Trophoblast cell (in vitro differentiated cells and primary cell): ENCODE measurements around the gene FOXC2.

Experiments
- DNase-seq, 2 donors: peaks; one replicate each; pipeline ENCODE4 v3.0.0-alpha.2; 2016
- H2AFZ ChIP-seq: 2 replicates; pipeline ENCODE4 v1.6.1; 2013; ENCODE audit warnings: low read length, moderate library complexity, mild to moderate bottlenecking; ENCODE audit not compliant: insufficient read depth, poor library complexity
- H2AK5ac ChIP-seq: 2 replicates; pipeline ENCODE4 v1.6.1; 2013; ENCODE audit warnings: mild to moderate bottlenecking, low read length
- H2BK120ac ChIP-seq: 2 replicates; pipeline ENCODE4 v1.6.1; 2013; ENCODE audit warnings: low read length, mild to moderate bottlenecking, moderate library complexity; ENCODE audit not compliant: insufficient read depth, poor library complexity
- H2BK12ac ChIP-seq: 2 replicates; pipeline ENCODE4 v1.6.1; 2013; ENCODE audit warnings: mild to moderate bottlenecking, low read length, moderate library complexity
- H2BK5ac ChIP-seq: 2 replicates; pipeline ENCODE4 v1.6.1; 2013; ENCODE audit warnings: low read length, low read depth, moderate library complexity, mild to moderate bottlenecking; ENCODE audit not compliant: poor library complexity
- H3K14ac ChIP-seq: 2 replicates; pipeline ENCODE4 v1.6.1; 2013; ENCODE audit warnings: mild to moderate bottlenecking, low read length
- H3K18ac ChIP-seq: 2 replicates; pipeline ENCODE4 v1.6.1; 2013; ENCODE audit warnings: mild to moderate bottlenecking, low read length
- H3K23ac ChIP-seq: 2 replicates; pipeline ENCODE4 v1.6.1; 2013; ENCODE audit warnings: low read length
- H3K27ac ChIP-seq: 2 replicates; pipeline ENCODE4 v1.5.1; 2013; ENCODE audit warnings: low read depth, mild to moderate bottlenecking, inconsistent platforms, low read length, moderate library complexity
- H3K27me3 ChIP-seq: 2 replicates; pipeline ENCODE4 v1.6.1; 2013; ENCODE audit warnings: inconsistent platforms, mild to moderate bottlenecking, low read length, moderate library complexity; ENCODE audit not compliant: insufficient read depth
- H3K36me3 ChIP-seq, 2 experiments: 1 replicate in 1 of 2; 2 replicates in 1 of 2; pipeline ENCODE4 v1.6.1; 2013; ENCODE audit warnings: low read length in 2 of 2, mild to moderate bottlenecking in 2 of 2, moderate library complexity in 1 of 2; ENCODE audit not compliant: insufficient read depth in 2 of 2, control insufficient read depth in 1 of 2
- H3K4ac ChIP-seq: 2 replicates; pipeline ENCODE4 v1.6.1; 2013; ENCODE audit warnings: low read depth, mild to moderate bottlenecking, low read length, moderate library complexity
- H3K4me1 ChIP-seq, 2 experiments: 1 replicate in 1 of 2; 2 replicates in 1 of 2; pipeline ENCODE4 v1.6.1; 2013; ENCODE audit warnings: low read length in 2 of 2, mild to moderate bottlenecking in 2 of 2, moderate library complexity in 1 of 2; ENCODE audit not compliant: insufficient read depth in 2 of 2, control insufficient read depth in 1 of 2
- H3K4me2 ChIP-seq: 2 replicates; pipeline ENCODE4 v1.6.1; 2013; ENCODE audit warnings: inconsistent platforms, mild to moderate bottlenecking, low read length, moderate library complexity
- H3K4me3 ChIP-seq: 2 replicates; pipeline ENCODE4 v1.5.1; 2013; ENCODE audit warnings: mild to moderate bottlenecking, low read depth, low read length, inconsistent platforms
- H3K79me1 ChIP-seq: one replicate; pipeline ENCODE4 v1.6.1; 2013; ENCODE audit warnings: low read length
- H3K79me2 ChIP-seq: 2 replicates; pipeline ENCODE4 v1.6.1; 2013; ENCODE audit warnings: low read length, mild to moderate bottlenecking; ENCODE audit not compliant: control insufficient read depth, insufficient read depth, poor library complexity
- H3K9ac ChIP-seq: 2 replicates; pipeline ENCODE4 v1.6.1; 2013; ENCODE audit warnings: mild to moderate bottlenecking, low read length
- H3K9me3 ChIP-seq: 2 replicates; pipeline ENCODE4 v1.6.1; 2013; ENCODE audit warnings: low read depth, mild to moderate bottlenecking, control low read depth, inconsistent platforms, low read length; ENCODE audit not compliant: insufficient read depth
- H4K12ac ChIP-seq: 2 replicates; pipeline ENCODE4 v1.6.1; 2013; ENCODE audit warnings: low read depth, mild to moderate bottlenecking, low read length, moderate library complexity
- H4K8ac ChIP-seq: 2 replicates; pipeline ENCODE4 v1.6.1; 2013; ENCODE audit warnings: low read depth, mild to moderate bottlenecking, low read length, moderate library complexity
- H4K91ac ChIP-seq: one replicate; pipeline ENCODE4 v1.6.1; 2013; ENCODE audit warnings: low read depth, mild to moderate bottlenecking, low read length, moderate library complexity
- WGBS: extraction: QIAGEN DNeasy Blood & Tissue Kit; methylation state at CpG from one replicate; pipeline ENCODE4 v1.1.7; 2013; ENCODE audit warnings: missing lambda C conversion rate; ENCODE audit not compliant: insufficient read length, insufficient coverage; ENCODE audit errors: extremely low coverage; 5-methylcytosine and 5-hydroxymethylcytosine counted together

FOXC2 gene

DNA sequence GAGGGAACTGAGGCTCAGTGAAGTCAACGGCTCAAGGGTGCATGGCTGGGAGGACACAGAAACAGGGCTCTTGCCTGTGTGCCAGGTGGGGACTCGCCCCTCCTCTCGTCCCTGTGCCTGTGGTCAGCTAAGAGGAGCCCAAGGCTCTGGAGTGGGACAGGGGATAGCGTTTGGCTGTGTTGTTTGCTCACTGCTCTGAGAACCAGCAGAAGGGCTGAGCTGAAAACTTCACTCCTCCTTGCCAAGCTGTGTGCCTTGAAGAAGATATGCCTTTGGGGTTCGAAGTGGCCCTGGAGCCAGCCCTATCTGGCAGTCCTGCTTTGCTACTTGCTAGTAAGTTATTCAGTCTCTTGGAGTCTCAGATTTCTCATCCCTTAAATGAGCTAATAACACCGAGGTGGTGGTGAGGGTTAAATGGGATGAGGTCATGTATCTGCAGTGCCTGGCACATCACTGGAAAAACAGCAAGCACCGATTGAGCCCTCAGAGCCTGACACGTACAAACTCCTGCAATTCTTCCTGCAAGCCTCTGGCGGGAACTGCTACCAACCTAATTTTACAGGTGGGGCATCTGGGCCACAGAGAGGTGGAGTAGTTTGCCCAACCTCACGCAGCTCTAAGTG is 29.5 kb downstream of the FOXC2 start:
- no peak overlapping the region for H3K4ac ChIP-seq
- DNase-seq, result no peak
- no CpG with 5 or more reads among the region's 10 CpGs for WGBS

GRCh38 chr16:86597126-86597879 is 30.7 kb downstream of the FOXC2 start:
- H4K12ac ChIP-seq, result no peak overlapping the region
- no peaks in the 10 kb centered on the region for H3K79me1 ChIP-seq
- H3K4me2 ChIP-seq, result no peak overlapping the region
- H3K36me3 ChIP-seq, result no peaks in the 10 kb centered on the region
- H3K27me3 ChIP-seq, result no peaks in the 10 kb centered on the region
- no peak overlapping the region for H3K14ac ChIP-seq
- DNase-seq, result no peak
- H3K4me1 ChIP-seq, result no peaks in the 10 kb centered on the region
- no peak overlapping the region for H3K4me3 ChIP-seq
- no peak overlapping the region for H4K8ac ChIP-seq
- H2BK12ac ChIP-seq, result no peak overlapping the region
- H4K91ac ChIP-seq, result no peak overlapping the region
- no CpG with 5 or more reads among the region's 18 CpGs for WGBS
- H2AFZ ChIP-seq, result no peak overlapping the region
- H2BK120ac ChIP-seq, result no peak overlapping the region
- no peak overlapping the region for H3K9ac ChIP-seq
- no peak overlapping the region for H2BK5ac ChIP-seq
- no peak overlapping the region for H3K23ac ChIP-seq
- H3K4ac ChIP-seq, result no peak overlapping the region
- peaks cover 2% of the 10 kb centered on the region for H3K9me3 ChIP-seq
- H3K18ac ChIP-seq, result no peak overlapping the region
- no peaks in the 10 kb centered on the region for H3K79me2 ChIP-seq
- no peak overlapping the region for H2AK5ac ChIP-seq
- H3K27ac ChIP-seq, result no peak overlapping the region

More for the DNA sequence above, 29.5 kb downstream of the FOXC2 start:
- no peaks in the 10 kb centered on the region for H3K9me3 ChIP-seq
- no peak overlapping the region for H3K9ac ChIP-seq
- H2BK12ac ChIP-seq, result no peak overlapping the region
- H2BK5ac ChIP-seq, result no peak overlapping the region
- H3K4me1 ChIP-seq, result no peaks in the 10 kb centered on the region
- H3K36me3 ChIP-seq, result no peaks in the 10 kb centered on the region
- H2AK5ac ChIP-seq, result no peak overlapping the region
- H3K79me1 ChIP-seq, result no peaks in the 10 kb centered on the region
- H3K27ac ChIP-seq, result no peak overlapping the region
- no peak overlapping the region for H2AFZ ChIP-seq
- H3K23ac ChIP-seq, result no peak overlapping the region
- H3K18ac ChIP-seq, result no peak overlapping the region
- H3K27me3 ChIP-seq, result no peaks in the 10 kb centered on the region
- no peak overlapping the region for H4K91ac ChIP-seq
- H3K4me3 ChIP-seq, result no peak overlapping the region
- no peak overlapping the region for H4K8ac ChIP-seq
- H4K12ac ChIP-seq, result no peak overlapping the region
- no peak overlapping the region for H2BK120ac ChIP-seq
- H3K79me2 ChIP-seq, result no peaks in the 10 kb centered on the region
- H3K4me2 ChIP-seq, result no peak overlapping the region
- no peak overlapping the region for H3K14ac ChIP-seq

DNA sequence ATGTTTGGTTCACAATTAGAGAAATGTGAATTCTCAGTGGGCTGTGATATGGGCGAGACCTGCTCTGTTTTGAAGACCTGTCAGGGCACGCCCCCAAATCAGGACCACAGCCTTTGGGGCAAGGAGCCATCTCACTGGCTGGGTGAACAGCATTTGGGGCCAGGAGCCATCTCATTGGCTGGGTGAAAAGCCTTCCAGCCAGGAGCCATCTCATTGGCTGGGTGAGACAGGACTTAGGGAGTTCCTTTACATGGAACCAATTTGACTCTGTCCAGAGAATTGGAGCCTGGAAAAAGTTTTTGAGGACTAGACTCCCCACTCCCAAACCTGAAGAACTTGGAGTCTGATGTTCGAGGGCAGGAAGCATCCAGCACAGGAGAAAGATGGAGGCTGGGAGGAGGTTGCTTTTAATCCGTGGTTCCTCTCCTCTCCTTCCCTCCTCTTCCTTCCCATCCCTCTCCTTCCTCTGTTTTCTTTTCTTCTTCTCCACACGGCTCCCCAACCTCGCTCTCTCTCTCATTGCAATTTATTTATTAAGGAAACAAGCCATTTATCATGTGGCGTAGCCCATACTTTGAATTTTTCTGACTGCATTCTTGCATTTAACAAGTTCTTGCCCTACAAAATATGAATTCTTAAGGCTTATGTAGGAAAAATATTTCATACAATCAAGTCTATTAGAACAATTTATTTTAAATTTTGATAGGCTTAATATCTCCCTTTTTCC is 31.4 kb downstream of the FOXC2 start:
- Histone ChIP-seq H3K18ac (no peak overlapping the region), H2AFZ (no peak overlapping the region), H2BK5ac (no peak overlapping the region), H2BK12ac (no peak overlapping the region), H3K23ac (no peak overlapping the region), H3K4me3 (no peak overlapping the region), H3K36me3 (no peaks in the 10 kb centered on the region), H3K4me1 (no peaks in the 10 kb centered on the region), H4K91ac (no peak overlapping the region), H3K4me2 (no peak overlapping the region), H3K9me3 (peaks cover 2% of the 10 kb centered on the region), H3K27me3 (no peaks in the 10 kb centered on the region), H3K4ac (no peak overlapping the region), H3K79me1 (no peaks in the 10 kb centered on the region), H4K8ac (no peak overlapping the region), H3K14ac (no peak overlapping the region), H2BK120ac (no peak overlapping the region), H3K79me2 (no peaks in the 10 kb centered on the region), H3K27ac (no peak overlapping the region), H3K9ac (no peak overlapping the region), H4K12ac (no peak overlapping the region), H2AK5ac (no peak overlapping the region)
- no peak for DNase-seq
- WGBS, result no CpG with 5 or more reads among the region's 7 CpGs

GRCh38 chr16:86598607-86599565 is 32.3 kb downstream of the FOXC2 start:
- Histone ChIP-seq H3K4me3 (no peak overlapping the region), H3K79me1 (no peaks in the 10 kb centered on the region), H3K4me2 (no peak overlapping the region), H4K91ac (no peak overlapping the region), H3K4me1 (no peaks in the 10 kb centered on the region), H3K9me3 (peaks cover 2% of the 10 kb centered on the region), H2AFZ (no peak overlapping the region), H2BK5ac (no peak overlapping the region), H3K9ac (no peak overlapping the region), H2AK5ac (no peak overlapping the region), H3K27me3 (no peaks in the 10 kb centered on the region), H3K23ac (no peak overlapping the region), H4K12ac (no peak overlapping the region), H3K18ac (no peak overlapping the region), H3K36me3 (no peaks in the 10 kb centered on the region), H3K79me2 (no peaks in the 10 kb centered on the region), H4K8ac (no peak overlapping the region), H3K4ac (no peak overlapping the region), H2BK120ac (no peak overlapping the region), H2BK12ac (no peak overlapping the region), H3K14ac (no peak overlapping the region), H3K27ac (no peak overlapping the region)
- no CpG with 5 or more reads among the region's 22 CpGs for WGBS
- peak in 1 of 2 donors; percentile 18 for DNase-seq
